Measurements from ENCODE around the gene YBX3. TPM values are rescaled to one million over a fixed set of nuclear protein-coding genes. Genes with fewer than 3 reads are reported as not detected.

YBX3 gene
- total RNA-seq, 1 donor from 2014 or later, result 356 TPM

DNA sequence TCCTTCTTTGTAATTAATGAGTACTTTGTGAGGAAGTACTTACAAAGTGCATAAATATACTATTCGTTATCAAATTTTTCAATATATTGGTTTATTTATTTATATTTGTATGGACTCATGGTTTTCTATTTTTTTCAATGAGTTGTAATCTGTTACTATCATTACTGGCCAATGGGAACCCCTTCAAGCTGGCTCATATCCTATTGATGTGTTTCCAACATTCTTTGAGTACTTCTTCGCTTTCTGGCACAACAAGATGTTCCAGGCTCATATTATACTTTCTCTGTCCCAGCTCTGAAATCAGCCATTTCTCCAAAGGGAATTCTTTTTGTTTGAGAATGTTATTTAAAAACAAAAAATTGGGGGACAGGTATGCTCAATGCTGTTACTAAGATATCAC, 17.5 kb downstream of the YBX3 start:
- no peak for TF ChIP-seq POLR2AphosphoS5 (IDR thresholded peaks at IDR 0.05; ENCODE audit: insufficient read depth in 1 of 2, low read depth in 1 of 2)
- no peak for TF ChIP-seq POLR2A (IDR thresholded peaks at IDR 0.05)
- Histone ChIP-seq H3K36me3 (peaks cover 3 to 71% of the 10 kb centered on the region in 2 donors), H3K4me3 (no peak overlapping the region), H3K27ac (peak overlapping the region; percentile 17), H3K27me3 (no peaks in the 10 kb centered on the region), H3K9me3 (no peaks in the 10 kb centered on the region), H3K4me1 (peaks cover 26% of the 10 kb centered on the region)
- DNase-seq (ENCODE audit: extremely low spot score in 2 of 2), result no peak
- intact Hi-C loops (cut with DNase I), result no loop called here

DNA sequence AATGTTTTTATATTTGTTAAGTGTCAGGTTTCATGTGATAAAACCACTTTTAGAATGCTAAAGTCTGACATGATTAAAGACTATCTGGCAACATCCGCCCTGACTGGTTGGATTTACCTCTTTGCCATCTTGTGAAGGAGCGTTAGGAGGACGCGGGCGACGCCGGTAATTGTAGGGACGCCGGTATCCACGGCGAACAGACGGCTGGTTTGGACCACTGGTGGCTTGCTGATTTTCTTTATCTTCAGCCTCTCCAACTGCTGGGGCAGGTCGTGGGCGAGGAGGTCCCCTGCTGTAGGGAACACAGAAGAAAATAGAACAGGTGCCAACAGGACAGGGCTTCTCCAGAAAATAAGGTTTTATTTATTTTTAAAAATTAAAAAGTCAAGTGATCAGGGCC, 21.3 kb downstream of the YBX3 start:
- H3K27ac ChIP-seq, result peak overlapping the region; percentile 69
- no peak for DNase-seq (ENCODE audit: extremely low spot score in 2 of 2)
- no peaks in the 10 kb centered on the region for H3K9me3 ChIP-seq
- no peak for TF ChIP-seq POLR2A (IDR thresholded peaks at IDR 0.05)
- no peak for TF ChIP-seq POLR2AphosphoS5 (IDR thresholded peaks at IDR 0.05; ENCODE audit: insufficient read depth in 1 of 2, low read depth in 1 of 2)
- TF ChIP-seq, protein P1, sequence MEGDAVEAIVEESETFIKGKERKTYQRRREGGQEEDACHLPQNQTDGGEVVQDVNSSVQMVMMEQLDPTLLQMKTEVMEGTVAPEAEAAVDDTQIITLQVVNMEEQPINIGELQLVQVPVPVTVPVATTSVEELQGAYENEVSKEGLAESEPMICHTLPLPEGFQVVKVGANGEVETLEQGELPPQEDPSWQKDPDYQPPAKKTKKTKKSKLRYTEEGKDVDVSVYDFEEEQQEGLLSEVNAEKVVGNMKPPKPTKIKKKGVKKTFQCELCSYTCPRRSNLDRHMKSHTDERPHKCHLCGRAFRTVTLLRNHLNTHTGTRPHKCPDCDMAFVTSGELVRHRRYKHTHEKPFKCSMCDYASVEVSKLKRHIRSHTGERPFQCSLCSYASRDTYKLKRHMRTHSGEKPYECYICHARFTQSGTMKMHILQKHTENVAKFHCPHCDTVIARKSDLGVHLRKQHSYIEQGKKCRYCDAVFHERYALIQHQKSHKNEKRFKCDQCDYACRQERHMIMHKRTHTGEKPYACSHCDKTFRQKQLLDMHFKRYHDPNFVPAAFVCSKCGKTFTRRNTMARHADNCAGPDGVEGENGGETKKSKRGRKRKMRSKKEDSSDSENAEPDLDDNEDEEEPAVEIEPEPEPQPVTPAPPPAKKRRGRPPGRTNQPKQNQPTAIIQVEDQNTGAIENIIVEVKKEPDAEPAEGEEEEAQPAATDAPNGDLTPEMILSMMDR (IDR thresholded peaks at IDR 0.05), result no peak
- H3K36me3 ChIP-seq, result peaks cover 0 to 70% of the 10 kb centered on the region in 2 donors
- H3K4me3 ChIP-seq, result no peak overlapping the region
- H3K4me1 ChIP-seq, result peaks cover 18% of the 10 kb centered on the region
- H3K27me3 ChIP-seq, result no peaks in the 10 kb centered on the region
- intact Hi-C loops (cut with DNase I), result no loop called here

DNA sequence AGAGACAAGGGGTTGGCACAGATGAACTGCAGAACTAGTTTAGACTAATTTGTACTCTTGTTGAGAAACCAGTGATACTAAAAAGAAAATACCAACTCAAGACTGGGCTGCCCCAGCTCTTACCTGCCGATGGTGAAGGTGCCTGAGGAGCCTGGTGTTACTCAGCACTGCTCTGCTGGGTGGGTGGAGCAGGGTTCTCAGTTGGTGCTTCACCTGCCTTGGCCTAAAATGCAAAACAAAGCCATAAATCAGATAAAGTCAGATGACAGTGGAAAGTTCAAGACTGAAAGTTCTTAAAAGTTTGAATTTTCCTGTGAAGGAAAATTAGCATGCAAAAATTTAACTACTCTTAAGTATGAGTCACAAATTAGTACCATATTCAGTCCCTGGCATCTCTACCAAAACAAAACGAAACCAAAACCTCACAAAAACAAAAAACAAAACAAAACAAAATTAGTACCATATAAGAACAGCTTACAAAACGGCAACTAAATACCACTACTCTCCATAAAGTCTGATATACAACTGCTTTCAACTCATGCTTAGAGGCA, 21.9 kb downstream of the YBX3 start:
- Histone ChIP-seq H3K27ac (peak overlapping the region; percentile 69), H3K4me3 (no peak overlapping the region), H3K36me3 (peaks cover 0 to 75% of the 10 kb centered on the region in 2 donors), H3K4me1 (peaks cover 12% of the 10 kb centered on the region), H3K9me3 (no peaks in the 10 kb centered on the region), H3K27me3 (no peaks in the 10 kb centered on the region)
- intact Hi-C loops (cut with DNase I), result no loop called here
- no peak for DNase-seq (ENCODE audit: extremely low spot score in 2 of 2)
- TF ChIP-seq POLR2AphosphoS5 (IDR thresholded peaks at IDR 0.05; ENCODE audit: insufficient read depth in 1 of 2, low read depth in 1 of 2) (no peak), POLR2A (IDR thresholded peaks at IDR 0.05) (no peak)
- TF ChIP-seq, protein P1 (IDR thresholded peaks at IDR 0.05), result no peak

DNA sequence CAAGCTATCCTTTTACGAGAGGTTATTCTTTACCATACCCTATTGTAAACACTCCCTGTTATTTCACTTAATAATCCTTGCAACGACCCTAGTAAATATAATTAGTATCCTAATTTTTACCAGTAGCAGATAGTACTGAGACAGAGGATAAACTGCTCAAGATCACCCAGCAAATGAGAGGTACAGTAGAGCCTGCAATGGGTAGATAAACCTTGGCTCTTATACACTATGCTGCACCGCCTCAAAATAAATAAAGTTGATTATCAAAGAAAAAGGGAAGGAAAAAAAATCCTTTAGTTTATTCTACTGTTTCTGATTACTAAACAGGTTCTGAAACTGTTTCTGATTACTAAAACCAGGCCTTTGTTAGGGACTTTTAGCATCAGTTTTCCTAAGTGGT, 22.5 kb downstream of the YBX3 start:
- H3K27ac ChIP-seq, result peak overlapping the region; percentile 69
- H3K9me3 ChIP-seq, result no peaks in the 10 kb centered on the region
- no peak overlapping the region for H3K4me3 ChIP-seq
- no peaks in the 10 kb centered on the region for H3K27me3 ChIP-seq
- intact Hi-C loops (cut with DNase I), result no loop called here
- TF ChIP-seq POLR2AphosphoS5 (IDR thresholded peaks at IDR 0.05; ENCODE audit: insufficient read depth in 1 of 2, low read depth in 1 of 2), result no peak
- TF ChIP-seq POLR2A (IDR thresholded peaks at IDR 0.05), result no peak
- TF ChIP-seq, protein P1 (IDR thresholded peaks at IDR 0.05), result no peak
- peaks cover 7% of the 10 kb centered on the region for H3K4me1 ChIP-seq
- no peak for DNase-seq (ENCODE audit: extremely low spot score in 2 of 2)
- H3K36me3 ChIP-seq, result peaks cover 0 to 74% of the 10 kb centered on the region in 2 donors

DNA sequence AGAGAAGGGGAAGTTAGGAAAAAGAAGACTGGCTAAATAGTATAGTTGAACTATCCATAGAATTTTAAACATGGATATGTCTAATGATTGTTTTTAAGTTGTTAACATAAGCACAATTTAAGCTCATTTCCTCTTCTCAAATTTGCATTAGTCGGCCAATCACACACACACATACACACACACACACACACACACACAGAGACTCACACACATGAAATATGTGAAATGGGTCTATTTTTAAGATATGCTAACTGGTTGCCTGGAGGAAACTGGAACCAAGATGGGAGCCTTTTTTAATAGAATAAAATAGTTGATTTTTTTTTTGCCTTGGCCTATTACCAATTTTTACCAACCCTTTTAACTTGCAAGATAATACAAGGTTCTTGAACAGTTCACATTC, 25.3 kb downstream of the YBX3 start:
- H3K36me3 ChIP-seq, result peaks cover 0 to 65% of the 10 kb centered on the region in 2 donors

More for the DNA sequence above, 25.3 kb downstream of the YBX3 start:
- Histone ChIP-seq H3K9me3 (no peaks in the 10 kb centered on the region), H3K27me3 (no peaks in the 10 kb centered on the region), H3K4me1 (no peaks in the 10 kb centered on the region), H3K27ac (no peak overlapping the region), H3K4me3 (no peak overlapping the region)
- DNase-seq (ENCODE audit: extremely low spot score in 2 of 2), result no peak
- intact Hi-C loops (cut with DNase I), result no loop called here
- TF ChIP-seq POLR2AphosphoS5 (IDR thresholded peaks at IDR 0.05; ENCODE audit: insufficient read depth in 1 of 2, low read depth in 1 of 2) (no peak), POLR2A (IDR thresholded peaks at IDR 0.05) (no peak)
- TF ChIP-seq, protein P1 (IDR thresholded peaks at IDR 0.05), result no peak

All from vagina (tissue), 2 donors.